Amniotic epithelial cell (primary cell): ENCODE measurements around the gene TSPY4.
"Not testable (repeated sequence)": the region's sequence is repeated elsewhere in the genome, so short reads cannot be mapped to it uniquely, and the experiment has no call there.

Experiments used
- DNase-seq: peaks from one replicate; pipeline ENCODE4 v3.0.0-alpha.2; 2010; ENCODE audit warnings: low read depth

TSPY4 gene, protein sequence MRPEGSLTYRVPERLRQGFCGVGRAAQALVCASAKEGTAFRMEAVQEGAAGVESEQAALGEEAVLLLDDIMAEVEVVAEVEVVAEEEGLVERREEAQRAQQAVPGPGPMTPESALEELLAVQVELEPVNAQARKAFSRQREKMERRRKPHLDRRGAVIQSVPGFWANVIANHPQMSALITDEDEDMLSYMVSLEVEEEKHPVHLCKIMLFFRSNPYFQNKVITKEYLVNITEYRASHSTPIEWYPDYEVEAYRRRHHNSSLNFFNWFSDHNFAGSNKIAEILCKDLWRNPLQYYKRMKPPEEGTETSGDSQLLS

DNA sequence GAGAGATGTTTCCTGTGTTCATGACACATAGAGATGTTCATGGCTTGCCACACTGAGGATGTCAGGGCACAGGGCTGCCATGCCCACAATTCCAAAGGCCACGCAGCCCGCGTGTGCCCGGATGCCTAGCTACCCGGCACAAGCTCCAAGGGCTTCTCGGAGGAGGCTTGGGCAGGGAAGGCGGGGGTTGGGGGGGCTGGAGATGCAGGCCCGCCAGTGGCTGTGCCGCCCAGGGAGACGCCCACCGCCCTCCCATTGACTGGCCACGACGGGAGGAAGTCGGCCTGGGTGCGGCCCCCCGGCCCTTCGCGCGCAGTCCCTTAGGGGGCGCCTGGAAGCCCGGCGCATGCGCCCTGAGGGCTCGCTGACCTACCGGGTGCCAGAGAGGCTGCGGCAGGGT is at the start of gene TSPY4:
TSS of gene TSPY4 (plus strand) at position 301 of the 400 bp plus-strand sequence. CDS start at position 347, 46 bp downstream.
- DNase-seq: not testable (repeated sequence)

DNA sequence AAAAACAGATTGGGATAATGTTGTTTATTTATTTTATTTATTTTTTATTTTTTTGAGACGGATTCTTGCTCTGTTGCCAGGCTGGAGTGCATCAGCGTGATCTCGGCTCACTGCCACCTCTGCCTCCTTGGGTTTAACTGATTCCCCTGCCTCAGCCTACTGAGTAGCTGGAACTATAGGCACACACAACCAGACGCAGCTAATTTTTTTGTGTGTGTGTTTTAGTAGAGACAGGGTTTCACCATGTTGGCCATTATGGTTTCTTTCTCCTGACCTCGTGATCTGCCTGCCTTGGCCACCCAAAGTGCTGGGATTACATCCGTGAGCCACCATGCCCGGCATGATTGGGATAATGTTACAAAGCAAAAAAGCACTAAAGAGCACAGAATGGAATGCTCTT is 16.3 kb upstream of the TSPY4 start:
- DNase-seq: no peak

DNA sequence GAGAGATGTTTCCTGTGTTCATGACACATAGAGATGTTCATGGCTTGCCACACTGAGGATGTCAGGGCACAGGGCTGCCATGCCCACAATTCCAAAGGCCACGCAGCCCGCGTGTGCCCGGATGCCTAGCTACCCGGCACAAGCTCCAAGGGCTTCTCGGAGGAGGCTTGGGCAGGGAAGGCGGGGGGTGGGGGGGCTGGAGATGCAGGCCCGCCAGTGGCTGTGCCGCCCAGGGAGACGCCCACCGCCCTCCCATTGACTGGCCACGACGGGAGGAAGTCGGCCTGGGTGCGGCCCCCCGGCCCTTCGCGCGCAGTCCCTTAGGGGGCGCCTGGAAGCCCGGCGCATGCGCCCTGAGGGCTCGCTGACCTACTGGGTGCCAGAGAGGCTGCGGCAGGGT is 20.2 kb downstream of the TSPY4 start, which contains the start of gene TSPY8:
TSS of gene TSPY8 (plus strand) at position 301 of the 400 bp plus-strand sequence. CDS start at position 347, 46 bp downstream.
- not testable (repeated sequence) for DNase-seq
